GM19351 (cell line): ENCODE measurements around the gene ZNF613.
A peak's percentile ranks its signal among the peaks of the same experiment; 100 is the strongest.
"Not testable (repeated sequence)": the region's sequence is repeated elsewhere in the genome, so short reads cannot be mapped to it uniquely, and the experiment has no call there.

Source experiments
- ATAC-seq: cut with Tn5 transposase; IDR thresholded peaks from one replicate; pipeline ENCODE4 v1.9.1; 2021; ENCODE audit warnings: mild to moderate bottlenecking, moderate library complexity; ENCODE audit not compliant: unreplicated experiment

Gene ZNF613

DNA sequence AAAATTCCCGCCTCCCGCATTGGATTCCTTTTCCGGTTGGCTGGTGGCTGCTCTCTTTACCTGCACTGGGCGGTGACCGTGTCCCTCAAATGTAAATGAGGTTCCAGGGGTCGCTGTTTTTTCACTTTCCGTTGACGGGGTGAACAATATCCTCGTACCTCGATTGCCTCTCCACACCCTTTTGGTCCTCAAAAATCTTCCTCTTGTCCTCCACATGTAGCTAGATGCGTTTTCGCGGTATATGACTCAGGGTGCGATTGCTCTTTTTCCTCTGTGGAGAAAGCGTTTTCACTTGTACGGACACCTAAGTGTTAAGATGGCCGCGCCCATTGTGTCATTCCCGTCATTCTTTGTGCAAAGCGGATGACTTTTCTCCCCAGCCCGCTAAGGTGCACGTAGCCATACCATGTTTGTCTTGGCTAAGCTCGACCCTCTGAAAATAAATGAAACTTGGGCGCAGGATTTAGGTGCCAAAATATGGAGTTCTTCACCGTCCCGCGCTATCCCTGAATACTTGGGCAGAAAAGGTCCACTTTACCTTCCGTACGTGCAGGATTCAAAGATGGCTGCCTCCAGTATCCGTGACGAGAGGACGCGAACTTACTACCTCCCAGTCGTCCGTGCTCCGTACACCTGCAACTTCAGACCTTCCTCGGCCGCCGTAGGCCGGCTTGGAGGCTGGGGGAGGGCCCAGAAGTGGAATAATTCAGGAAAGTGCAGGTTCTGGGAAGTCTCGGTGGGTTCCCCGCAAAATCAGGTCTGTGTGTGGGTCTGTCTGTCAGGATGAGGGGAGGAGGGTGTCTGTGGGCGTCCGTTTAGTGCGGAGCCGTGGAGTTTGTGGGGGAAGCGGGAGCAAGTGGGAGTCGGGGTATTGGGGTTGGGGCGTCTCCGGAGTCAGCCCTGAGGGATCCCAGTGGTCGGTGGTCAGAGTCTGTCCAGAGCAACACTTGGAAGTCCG is at the start of gene ZNF613:
ZNF613 (plus strand) TSS at position 689 of the 958 bp plus-strand sequence. CDS start 8,749 bp downstream, outside the sequence.
- ATAC-seq, result peak; percentile 81

DNA sequence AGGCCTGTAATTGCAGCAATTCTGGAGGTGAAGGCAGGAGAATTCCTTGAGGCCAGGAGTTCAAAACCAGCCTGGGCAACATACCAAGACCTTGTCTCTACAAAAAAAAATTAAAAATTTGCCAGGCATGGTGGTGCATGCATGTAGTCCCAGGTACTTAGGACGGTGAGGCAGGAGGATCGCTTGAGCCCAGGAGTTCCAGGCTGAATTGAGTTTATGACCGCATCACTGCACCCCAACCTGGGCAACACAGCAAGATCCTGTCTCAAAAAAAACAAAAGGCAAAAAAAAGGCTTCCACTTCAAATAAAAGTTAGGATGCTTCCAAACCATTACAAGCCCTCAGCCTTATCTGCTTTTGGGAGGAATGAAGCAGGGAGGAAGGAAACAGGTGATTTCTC is 44.8 kb upstream of the ZNF613 start:
- no peak for ATAC-seq

DNA sequence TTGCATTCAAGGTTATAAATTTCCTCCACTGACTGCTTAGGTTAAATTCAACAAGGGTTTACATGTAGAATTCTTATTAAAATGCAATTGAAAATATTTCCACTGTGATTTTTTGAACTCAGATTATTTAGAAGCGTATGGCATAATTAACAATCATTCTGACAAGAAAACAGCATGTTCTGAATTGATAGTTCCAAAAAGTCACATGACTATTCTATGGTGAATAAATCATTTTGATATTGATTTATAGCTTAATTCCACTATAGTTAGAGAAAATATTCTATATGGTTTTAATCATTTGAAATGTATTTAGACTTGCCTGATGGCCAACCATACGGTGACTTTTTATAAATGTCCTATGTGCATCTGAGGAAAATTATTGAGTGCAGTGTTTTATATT is 42.6 kb upstream of the ZNF613 start:
- ATAC-seq, result no peak

DNA sequence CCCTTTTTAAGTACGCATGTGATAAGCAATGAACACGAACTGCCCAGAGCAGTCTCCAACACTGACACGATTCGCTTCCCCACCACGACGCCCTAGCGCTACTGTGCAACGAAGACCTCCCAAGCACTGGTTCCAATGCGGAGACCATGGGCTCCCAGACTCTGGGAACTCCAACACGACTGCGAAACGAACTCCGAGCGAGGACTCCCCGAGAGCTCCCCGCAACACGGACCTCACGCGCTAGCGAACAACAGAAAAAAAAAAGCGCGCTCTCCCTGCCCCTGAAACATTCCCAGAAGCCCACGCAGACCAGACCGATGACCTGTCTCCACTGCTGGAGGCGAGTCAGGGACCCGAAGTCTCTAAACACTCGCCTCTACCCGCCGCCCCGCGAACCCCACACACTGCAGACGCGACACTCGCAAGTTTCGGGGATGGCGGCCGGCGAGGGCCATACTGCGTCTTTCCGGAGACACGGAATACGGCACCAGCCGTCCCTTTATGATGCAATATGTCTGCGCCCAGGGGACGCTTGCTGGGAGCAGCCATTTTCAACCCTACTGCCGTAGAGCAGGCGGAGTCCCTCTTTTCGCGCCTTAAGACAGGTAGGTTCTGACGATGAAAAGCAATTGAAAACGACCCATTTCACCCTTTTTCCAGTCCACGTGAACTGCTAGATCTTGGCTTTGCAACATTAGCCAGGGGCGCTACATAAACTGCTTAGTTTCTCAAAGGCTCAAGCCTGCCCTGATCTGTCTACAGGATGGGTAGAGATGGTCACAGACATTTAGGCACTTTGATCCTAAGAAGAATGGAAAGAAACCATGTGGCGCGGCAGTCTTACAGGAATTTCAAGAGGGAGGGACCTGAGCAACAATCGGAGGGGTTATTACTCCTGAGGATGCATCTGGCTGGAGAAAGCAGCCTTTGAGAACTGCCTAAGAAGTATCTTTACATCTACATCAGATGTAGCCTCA is 39.5 kb upstream of the ZNF613 start, which contains the start of gene ZNF577:
ZNF577 (minus strand) TSS at position 430 of the 977 bp plus-strand sequence. CDS start 7,569 bp downstream, outside the sequence.
- ATAC-seq, result no peak

DNA sequence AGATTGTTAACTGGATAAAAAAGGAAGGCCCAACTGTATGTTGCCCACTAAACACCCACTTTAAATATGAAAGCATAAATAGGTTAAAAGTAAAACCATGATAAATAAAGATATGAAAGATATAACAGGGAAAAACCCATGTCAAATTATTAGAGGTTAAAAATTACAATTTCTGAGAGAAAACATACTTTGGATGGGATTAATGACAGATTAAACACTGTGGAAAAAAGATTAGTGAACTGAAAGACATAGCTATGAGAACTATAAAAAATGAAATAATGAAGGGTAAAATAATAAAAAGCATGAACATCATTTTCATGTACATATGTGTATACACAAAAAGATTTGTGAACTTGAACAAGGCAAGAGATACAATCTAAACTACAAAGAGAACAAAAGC is 37.3 kb upstream of the ZNF613 start:
- ATAC-seq, result no peak

DNA sequence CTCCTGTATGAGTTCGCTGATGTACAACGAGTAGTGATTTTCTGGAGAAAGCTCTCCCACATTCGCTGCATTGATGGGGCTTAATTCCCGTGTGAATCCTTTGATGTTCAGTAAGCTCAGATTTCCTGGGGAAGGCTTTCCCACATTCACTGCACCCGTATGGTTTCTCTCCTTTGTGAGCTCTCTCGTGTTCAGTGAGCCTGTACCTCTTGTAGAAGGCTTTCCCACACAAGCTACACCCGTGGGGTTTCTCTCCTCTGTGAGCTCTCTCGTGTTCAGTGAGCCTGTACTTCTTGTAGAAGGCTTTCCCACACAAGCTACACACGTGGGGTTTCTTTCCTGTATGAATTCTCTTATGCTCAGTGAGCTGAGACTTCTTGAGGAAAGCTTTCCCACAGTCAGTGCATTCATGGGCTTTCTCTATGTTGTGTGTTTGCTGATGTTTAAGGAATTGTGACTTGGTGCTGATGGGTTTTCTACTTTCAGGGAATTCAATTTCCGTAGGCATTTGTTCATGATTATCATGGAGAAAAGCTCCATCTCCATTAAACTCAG is 36.0 kb upstream of the ZNF613 start:
- no peak for ATAC-seq

DNA sequence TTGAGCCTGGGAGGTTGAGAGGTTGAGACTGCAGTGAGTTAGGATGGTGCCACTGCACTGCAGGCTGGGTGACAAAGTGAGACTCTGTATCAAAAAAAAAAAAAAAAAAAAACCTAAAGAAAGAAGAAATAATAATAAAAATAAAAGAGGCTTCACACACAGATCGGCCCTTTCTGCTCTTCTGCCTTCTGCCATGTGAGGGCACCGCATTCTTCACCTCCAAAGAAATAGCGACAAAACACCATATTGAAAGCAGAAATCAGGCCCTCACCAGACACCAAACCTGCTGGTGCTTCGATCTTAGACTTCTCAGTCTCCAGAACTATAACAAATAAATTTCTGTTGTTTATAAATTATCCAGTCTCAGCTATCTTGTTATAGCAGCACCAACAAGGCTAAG is 25.4 kb upstream of the ZNF613 start:
- no peak for ATAC-seq

DNA sequence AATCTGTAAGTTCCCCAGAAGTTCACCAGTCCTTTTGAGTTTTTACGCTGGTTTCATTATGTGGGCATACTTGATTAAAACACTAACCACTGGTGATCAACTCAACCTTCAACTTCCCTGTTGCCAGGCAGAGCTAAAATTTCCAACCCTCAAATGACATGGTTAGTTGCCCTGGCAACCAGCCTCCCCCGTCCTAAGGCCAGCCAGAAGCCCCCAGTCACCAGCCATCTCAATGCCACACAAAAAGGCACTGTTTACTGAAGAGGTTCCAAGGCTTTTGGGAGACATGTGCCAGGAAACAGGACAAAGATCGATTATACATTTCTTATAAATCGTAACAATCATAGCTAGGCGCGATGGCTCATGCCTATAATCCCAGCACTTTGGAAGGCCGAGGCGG is 24.1 kb upstream of the ZNF613 start:
- ATAC-seq, result no peak

DNA sequence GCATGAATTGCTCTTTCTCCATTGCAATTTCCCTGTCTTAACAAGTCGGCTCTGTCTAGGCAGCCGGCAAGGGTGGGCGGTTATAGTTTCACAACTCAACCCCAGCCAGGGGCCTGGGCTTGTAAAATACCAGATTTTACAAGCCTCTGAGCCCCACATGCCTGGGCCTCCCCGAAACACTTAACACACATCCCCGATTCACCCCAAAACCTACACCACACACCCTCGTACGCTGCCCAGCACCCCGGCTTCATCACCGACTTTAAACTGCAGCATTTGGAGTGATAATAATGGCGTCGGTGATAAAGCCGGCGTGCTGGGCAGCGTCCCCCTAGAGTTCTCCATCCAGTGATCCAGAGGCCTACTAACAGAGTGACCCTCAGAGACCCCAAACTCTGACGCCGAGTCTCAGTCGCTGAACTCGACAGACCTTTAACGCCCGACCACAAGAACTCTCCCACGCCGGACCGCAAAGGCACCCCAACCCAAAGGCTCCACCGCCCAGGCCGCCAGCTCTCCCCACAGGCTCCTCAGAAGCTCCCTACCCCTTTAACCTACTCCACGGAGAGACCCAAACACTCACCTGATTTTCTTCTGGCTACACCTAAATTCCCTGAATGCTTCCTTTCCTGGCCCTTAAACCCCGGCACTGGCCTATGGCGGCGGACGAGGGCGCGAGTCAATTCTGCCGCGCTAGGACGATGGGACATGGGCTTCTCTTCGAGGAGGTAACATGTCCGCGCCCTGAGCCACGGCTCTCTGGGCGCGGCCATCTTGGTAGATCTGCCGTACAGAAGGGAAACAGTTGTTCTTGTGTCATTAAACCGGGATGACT is 22.7 kb upstream of the ZNF613 start, which contains the start of gene ZNF649:
ZNF649 (minus strand) TSS at position 687 of the 835 bp plus-strand sequence. CDS start 4,910 bp downstream, outside the sequence.
- ATAC-seq, result peak; percentile 84

DNA sequence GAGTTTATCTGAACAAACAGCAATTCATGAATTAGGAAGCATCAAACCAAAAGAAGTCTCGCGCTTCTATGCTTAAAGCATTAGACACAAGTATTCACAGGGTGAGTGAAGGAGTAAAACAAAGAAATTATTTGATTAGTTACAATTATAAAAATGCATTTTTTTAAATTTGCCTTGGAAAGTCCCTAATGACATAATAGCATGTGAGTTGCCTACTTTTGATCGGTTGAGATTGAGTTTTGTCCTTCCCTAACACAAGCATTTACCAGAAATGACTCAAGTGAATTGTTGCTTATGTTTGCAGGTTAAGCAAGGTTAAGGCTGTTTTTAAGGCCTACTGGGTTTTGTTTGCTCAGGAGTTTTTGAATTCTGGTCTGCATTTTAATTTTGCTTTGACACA is 22.1 kb upstream of the ZNF613 start:
- no peak for ATAC-seq

DNA sequence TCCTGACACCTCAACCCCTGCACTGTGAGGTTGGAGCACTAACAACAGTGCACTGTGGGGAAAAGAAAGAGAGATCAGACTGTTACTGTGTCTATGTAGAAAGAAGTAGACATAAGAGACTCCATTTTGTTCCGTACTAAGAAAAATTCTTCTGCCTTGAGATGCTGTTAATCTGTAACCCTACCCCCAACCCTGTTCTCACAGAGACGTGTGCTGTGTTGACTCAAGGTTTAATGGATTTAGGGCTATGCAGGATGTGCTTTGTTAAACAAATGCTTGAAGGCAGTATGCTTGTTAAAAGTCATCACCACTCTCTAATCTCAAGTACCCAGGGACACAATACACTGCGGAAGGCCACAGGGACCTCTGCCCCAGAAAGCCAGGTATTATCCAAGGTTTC is 21.6 kb upstream of the ZNF613 start:
- ATAC-seq, result not testable (repeated sequence)

DNA sequence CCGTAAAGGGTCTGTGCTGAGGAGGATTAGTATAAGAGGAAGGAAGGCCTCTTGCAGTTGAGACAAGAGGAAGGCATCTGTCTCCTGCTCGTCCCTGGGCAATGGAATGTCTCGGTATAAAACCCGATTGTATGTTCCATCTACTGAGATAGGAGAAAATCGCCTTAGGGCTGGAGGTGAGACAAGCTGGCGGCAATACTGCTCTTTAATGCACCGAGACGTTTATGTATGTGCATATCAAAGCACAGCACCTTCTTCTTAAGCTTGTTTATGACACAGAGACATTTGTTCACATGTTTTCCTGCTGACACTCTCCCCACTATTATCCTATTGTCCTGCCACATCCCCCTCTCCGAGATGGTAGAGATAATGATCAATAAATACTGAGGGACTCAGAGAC is 21.2 kb upstream of the ZNF613 start:
- ATAC-seq, result not testable (repeated sequence)

DNA sequence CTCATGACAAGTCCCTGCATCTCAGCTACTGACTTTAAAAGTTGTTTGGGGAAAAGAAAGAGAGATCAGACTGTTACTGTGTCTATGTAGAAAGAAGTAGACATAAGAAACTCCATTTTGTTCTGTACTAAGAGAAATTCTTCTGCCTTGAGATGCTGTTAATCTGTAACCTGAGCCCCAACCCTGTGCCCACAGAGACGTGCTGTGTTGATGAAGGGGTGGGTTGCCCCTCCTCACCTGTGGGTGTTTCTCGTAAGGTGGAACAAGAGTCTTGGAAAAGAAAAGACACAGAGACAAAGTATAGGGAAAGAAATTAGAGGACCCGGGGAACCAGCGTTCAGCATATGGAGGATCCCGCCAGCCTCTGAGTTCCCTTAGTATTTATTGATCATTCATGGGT is 19.3 kb upstream of the ZNF613 start:
- not testable (repeated sequence) for ATAC-seq

DNA sequence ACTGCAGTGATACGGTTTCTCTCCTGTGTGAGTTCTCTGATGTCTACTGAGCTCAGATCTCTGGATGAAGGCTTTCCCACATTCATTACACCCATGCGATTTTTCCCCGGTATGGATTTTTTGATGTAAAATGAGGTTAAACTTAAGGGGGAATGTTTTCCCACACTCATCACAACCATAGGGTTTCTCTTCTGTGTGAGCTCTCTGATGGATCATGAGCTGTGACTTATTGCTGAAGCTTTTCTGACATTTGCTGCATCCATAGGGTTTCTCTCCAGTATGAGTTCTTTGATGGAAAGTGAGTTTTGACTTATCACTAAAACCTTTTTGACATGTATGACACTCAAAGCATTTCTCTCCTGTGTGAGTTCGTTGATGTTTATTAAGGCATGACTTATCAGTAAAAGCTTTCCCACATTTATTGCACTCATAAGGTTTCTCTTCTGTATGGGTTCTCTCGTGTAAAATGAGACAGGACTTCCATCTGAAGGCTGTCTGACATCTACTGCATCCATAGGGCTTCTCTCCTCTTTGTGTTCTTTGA is 11.9 kb upstream of the ZNF613 start:
- no peak for ATAC-seq

DNA sequence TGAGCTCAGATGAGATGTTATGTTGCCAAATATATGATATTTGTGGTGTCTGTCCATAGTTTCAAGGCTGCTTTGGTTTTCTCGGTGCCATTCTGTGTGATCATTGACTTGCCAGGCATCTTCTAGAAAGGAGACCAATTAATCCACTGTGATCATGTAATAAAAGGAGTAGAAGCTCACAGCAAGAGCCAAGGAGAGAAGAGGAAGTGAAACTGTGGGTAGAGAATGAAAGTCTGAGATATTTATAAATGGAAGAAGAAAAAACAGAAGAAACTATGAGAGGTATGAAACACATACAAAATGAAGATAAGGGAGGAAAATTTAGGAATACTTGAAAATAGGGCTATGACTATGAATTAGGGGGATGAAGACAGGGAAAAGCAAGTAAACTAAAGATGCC is 11.1 kb upstream of the ZNF613 start:
- no peak for ATAC-seq

DNA sequence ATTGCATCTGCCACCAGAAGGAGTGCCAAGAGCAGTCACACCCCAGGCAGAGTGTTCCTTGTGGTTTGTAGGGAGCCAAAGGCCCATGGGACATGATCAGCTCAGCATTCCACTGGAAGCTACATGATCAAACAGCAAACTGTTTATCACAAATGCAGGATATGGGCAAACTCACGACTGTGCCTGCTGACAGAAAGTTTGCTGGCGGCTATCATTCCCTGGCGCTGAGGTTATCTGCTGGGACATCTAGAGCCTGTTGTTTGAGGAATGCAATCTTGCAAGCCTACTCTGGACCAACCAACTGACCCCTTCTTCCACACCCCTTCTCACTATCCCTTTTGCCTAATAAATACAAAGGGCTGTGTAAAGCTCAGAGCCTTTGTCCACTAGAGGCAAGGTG is 7.7 kb upstream of the ZNF613 start:
- ATAC-seq, result no peak

DNA sequence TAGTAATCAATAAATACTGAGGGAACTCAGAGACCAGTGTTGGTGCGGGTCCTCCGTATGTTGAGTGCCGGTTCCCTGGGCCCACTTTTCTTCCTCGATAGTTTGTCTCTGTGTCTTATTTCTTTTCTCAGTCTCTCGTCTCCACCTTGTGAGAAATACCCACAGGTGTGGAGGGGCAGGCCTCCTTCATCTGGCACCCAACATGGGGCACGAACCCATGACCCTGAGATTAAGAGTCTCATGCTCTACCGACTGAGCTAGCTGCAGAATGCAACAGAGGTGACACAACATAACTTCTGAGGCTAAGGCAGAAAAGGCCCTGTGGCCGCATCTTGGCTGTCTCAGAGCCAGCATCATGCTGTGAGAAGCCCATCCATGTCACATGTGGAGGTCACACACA is 5.3 kb upstream of the ZNF613 start:
- ATAC-seq, result no peak

DNA sequence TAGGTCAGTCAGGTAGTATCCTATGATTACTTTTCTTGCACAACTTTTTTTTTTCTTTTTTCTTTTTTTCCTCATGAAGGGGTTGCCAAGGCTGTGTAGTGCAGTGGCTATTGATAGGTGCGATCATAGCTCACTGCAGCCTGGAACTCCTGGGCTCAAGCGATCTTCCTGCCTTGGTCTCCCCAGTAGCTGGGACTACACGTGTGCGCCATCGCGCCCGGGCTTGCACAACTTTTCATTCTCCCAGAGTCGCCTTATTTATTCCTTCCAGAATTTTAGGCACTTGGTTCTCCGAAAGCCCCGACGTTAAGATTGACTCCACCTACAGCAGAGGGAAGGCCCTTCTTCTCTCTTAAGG is 867 bp upstream of the ZNF613 start:
- ATAC-seq, result no peak

DNA sequence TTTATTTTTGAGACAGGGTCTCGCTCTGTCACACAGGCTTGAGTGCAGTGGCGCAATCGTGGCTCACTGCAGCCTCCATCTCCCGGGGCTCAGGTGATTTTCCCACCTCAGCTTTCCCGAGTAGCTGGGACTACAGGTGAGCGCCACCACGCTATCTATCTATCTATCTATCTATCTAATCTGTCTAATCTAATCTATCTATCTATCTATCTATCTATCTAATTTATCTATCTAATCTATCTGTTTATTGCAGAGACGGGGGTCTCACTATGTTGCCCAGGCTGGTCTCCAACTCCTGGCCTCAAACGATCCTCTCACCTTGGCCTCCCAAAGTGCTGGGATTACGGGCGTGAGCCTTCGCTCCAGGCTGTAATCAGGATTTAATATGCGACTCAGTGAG is 587 bp downstream of the ZNF613 start:
- no peak for ATAC-seq

DNA sequence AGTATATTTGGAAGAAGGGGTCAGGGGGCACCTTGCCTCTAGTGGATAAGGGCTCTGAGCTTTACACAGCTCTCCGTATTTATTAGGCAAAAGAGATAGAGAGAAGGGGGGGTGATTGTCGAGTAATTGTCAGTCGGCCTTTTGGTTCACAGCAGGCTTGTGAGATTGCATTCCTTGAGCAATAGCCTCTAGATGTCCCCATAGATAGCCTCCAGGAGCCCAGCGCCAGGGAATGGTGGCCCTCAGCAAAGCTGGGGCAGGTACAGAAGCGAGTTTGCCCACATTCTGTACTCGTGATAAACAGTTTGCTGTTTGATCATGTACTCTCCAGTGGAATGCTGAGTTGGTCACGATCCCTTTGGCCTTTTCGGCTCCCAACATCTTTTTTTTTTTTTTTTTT is 4.6 kb downstream of the ZNF613 start:
- ATAC-seq, result no peak
